Measurements from ENCODE around the gene RAB11FIP4. TPM values are rescaled to one million over a fixed set of nuclear protein-coding genes. Genes with fewer than 3 reads are reported as not detected.
A peak's percentile ranks its signal among the peaks of the same experiment; 100 is the strongest.

RAB11FIP4 gene
- total RNA-seq, 3 donors from 2014 or later = 1.9 to 18.7 (median 11.8) TPM

DNA sequence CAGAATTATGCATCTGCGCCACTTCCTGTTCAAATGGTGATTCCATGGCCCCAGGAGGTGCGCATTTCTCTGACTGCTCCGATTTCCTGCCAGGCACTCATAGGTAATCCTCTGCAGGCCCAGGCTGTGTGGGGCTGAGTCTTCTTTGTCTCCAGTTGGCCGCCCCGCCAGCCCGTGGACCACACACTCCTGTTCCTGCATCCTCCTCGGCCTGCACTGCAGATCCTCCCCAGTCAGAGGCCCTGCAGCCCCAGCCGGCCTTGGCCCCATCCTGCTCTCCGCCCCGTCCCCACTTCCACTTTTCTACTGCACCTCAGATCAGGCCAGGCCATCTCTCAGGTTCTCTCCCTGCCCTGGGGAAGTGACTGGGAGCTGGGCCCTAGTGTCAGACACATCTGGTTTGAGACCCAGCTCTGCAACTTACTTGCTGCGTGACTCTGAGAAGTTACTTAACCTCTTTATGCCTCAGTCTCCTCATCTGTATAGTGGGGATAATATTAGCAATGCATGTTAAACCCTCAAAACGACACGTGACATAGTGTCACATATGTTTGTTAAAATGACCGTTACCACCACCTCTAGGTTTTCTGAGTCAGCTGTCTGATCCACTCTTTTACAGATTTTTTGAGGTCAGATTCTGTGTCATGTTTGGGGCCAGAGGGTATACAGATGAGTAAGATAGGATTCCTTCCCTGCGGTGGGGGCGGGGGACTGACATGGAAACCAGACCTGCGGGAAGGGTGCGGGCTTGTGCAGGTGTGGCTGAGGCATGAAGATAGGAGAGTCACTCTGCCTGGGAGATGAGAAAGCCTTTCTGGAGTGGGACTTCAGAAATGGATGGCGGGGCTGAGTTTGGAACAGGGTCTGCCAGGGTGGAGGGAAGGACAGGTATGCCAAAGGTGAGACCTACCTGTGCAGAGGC lies 12.8 kb downstream of the RAB11FIP4 start:
- DNase-seq (ENCODE audit: low spot score in 2 of 2) = no peak
- TF ChIP-seq POLR2A (IDR thresholded peaks at IDR 0.05) = no peak
- no peak for TF ChIP-seq POLR2AphosphoS5 (IDR thresholded peaks at IDR 0.05)
- no peak for TF ChIP-seq CTCF (IDR thresholded peaks at IDR 0.05)
- Histone ChIP-seq H3K9me3 (no peaks in the 10 kb centered on the region), H3K36me3 (no peaks in the 10 kb centered on the region), H3K27me3 (no peaks in the 10 kb centered on the region), H3K27ac (no peak overlapping the region), H3K4me1 (no peaks in the 10 kb centered on the region), H3K4me3 (no peak overlapping the region)
- intact Hi-C loops (cut with DNase I; ENCODE audit: low total_unique reads) = no loop called here

DNA sequence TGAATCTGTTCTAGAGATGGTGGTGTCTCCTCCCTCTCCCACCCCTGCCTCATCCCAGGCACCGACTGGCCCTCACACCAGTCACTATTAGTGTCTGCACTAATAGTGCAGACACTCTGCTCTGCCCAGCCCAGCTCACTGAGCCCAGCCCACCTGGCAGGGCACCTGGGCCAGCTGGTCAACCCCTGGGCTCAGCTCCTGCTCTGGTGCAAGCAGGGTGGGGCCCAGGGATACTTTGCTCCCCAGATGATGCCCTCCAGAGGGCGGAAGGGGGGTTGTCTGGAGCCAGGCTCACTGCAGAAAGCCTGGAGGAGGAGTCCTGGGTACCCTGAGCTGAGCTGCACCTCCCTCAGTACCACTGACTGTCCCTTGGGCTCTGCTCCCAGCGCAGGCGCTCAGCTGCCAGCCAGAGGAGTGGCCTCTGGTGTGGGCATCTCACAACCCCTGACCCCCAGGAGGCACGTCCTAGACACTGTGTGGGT lies 14.5 kb downstream of the RAB11FIP4 start:
- TF ChIP-seq POLR2A (IDR thresholded peaks at IDR 0.05) (no peak), CTCF (IDR thresholded peaks at IDR 0.05) (no peak), POLR2AphosphoS5 (IDR thresholded peaks at IDR 0.05) (no peak)
- H3K36me3 ChIP-seq = no peaks in the 10 kb centered on the region
- no peak overlapping the region for H3K4me3 ChIP-seq
- no peak for DNase-seq (ENCODE audit: low spot score in 2 of 2)
- no peaks in the 10 kb centered on the region for H3K27me3 ChIP-seq
- H3K4me1 ChIP-seq = no peaks in the 10 kb centered on the region
- H3K27ac ChIP-seq = no peak overlapping the region
- intact Hi-C loops (cut with DNase I; ENCODE audit: low total_unique reads) = no loop called here
- H3K9me3 ChIP-seq = no peaks in the 10 kb centered on the region

DNA sequence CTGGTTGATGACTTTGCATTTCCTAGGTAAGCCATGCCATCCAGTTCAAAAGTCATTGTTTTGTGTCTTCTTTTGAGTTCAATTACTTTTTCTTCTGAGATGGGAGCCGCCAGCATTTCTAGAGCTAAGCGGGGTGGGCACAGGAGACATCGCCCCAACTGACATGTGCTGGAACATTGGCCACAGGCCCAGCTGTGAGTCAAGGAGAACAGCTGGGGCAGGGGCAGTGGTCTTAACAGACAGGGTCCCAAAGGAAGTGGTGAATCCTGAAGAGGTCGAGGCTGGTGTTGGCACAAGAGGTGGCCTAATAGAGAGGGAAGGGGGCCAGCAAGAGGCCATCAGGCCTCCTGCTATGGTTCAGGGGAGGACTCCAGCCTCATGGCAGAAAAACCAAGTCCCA lies 17.1 kb downstream of the RAB11FIP4 start:
- H3K4me1 ChIP-seq = no peaks in the 10 kb centered on the region
- H3K27me3 ChIP-seq = no peaks in the 10 kb centered on the region
- TF ChIP-seq POLR2A (IDR thresholded peaks at IDR 0.05) = no peak
- no peak for TF ChIP-seq POLR2AphosphoS5 (IDR thresholded peaks at IDR 0.05)
- TF ChIP-seq CTCF (IDR thresholded peaks at IDR 0.05) = no peak
- no peaks in the 10 kb centered on the region for H3K36me3 ChIP-seq
- no peak overlapping the region for H3K27ac ChIP-seq
- intact Hi-C loops (cut with DNase I; ENCODE audit: low total_unique reads) = no loop called here
- peak in 1 of 2 donors; percentile 25 for DNase-seq (ENCODE audit: low spot score in 2 of 2)
- no peaks in the 10 kb centered on the region for H3K9me3 ChIP-seq
- H3K4me3 ChIP-seq = no peak overlapping the region

GRCh38 chr17:31411707-31412285 lies 20.3 kb downstream of the RAB11FIP4 start:
- H3K27me3 ChIP-seq = no peaks in the 10 kb centered on the region
- intact Hi-C loops (cut with DNase I; ENCODE audit: low total_unique reads) = no loop called here
- no peak overlapping the region for H3K27ac ChIP-seq
- H3K4me1 ChIP-seq = no peaks in the 10 kb centered on the region
- H3K9me3 ChIP-seq = no peaks in the 10 kb centered on the region
- no peak overlapping the region for H3K4me3 ChIP-seq
- no peaks in the 10 kb centered on the region for H3K36me3 ChIP-seq
- DNase-seq (ENCODE audit: low spot score in 2 of 2) = no peak
- no peak for TF ChIP-seq POLR2AphosphoS5 (IDR thresholded peaks at IDR 0.05)
- TF ChIP-seq CTCF (IDR thresholded peaks at IDR 0.05) = no peak
- TF ChIP-seq POLR2A (IDR thresholded peaks at IDR 0.05) = no peak

- no peak for TF ChIP-seq POLR2A (IDR thresholded peaks at IDR 0.05)
- no peak for TF ChIP-seq CTCF (IDR thresholded peaks at IDR 0.05)
- no peak for TF ChIP-seq POLR2AphosphoS5 (IDR thresholded peaks at IDR 0.05)
- intact Hi-C loops (cut with DNase I; ENCODE audit: low total_unique reads) = no loop called here
- no peak for DNase-seq (ENCODE audit: low spot score in 2 of 2)
- no peaks in the 10 kb centered on the region for H3K9me3 ChIP-seq
- H3K27me3 ChIP-seq = no peaks in the 10 kb centered on the region
- no peaks in the 10 kb centered on the region for H3K36me3 ChIP-seq
- no peak overlapping the region for H3K27ac ChIP-seq
- H3K4me3 ChIP-seq = no peak overlapping the region
- no peaks in the 10 kb centered on the region for H3K4me1 ChIP-seq
Measured at GRCh38 chr17:31412511-31412910, 21.0 kb downstream of the RAB11FIP4 start.

Measured in breast epithelium (tissue), 4 donors.